Upper lobe of left lung (tissue), 6 donors: ENCODE data around the gene CLSTN2. TPM values are rescaled to one million over a fixed set of nuclear protein-coding genes. Genes with fewer than 3 reads are reported as not detected.

Source experiments
- ATAC-seq, 2 donors: fragments of 200-7000 bp; cut with Tn5 transposase; one replicate each; pipeline ENCODE4 v1.9.1; 2022; ENCODE audit warnings: mild to moderate bottlenecking in 2 of 2, moderate library complexity in 2 of 2; ENCODE audit not compliant: low FRiP score in 2 of 2
- DNase-seq, 2 donors: peaks; one replicate each; pipeline ENCODE4 v3.0.0-alpha.2; 2019 to 2020
- H3K27ac ChIP-seq, 4 donors: fragments of 200-600 bp; sonication (generic); one replicate each; pipeline ENCODE4 v1.5.1; 2016 to 2019
- H3K27me3 ChIP-seq, 4 donors: fragments of 200-600 bp; sonication (generic); one replicate each; pipeline ENCODE4 v1.5.1; 2017 to 2019
- H3K36me3 ChIP-seq, 4 donors: fragments of 200-600 bp; sonication (generic); one replicate each; pipeline ENCODE4 v1.5.1; 2016 to 2019
- H3K4me1 ChIP-seq, 4 donors: fragments of 200-600 bp; sonication (generic); one replicate each; pipeline ENCODE4 v1.5.1; 2018 to 2019
- H3K4me3 ChIP-seq, 4 donors: fragments of 200-600 bp; sonication (generic); one replicate each; pipeline ENCODE4 v1.5.1; 2017 to 2019; ENCODE audit warnings: mild to moderate bottlenecking in 2 of 4, moderate library complexity in 1 of 4
- H3K9me3 ChIP-seq, 4 donors: fragments of 200-600 bp; sonication (generic); one replicate each; pipeline ENCODE4 v1.5.1; 2018 to 2019
- EP300 ChIP-seq, 4 donors: sonication (generic); formaldehyde crosslinking; IDR thresholded peaks; one replicate each; pipeline ENCODE4 v1.5.1; 2017; ENCODE audit warnings: antibody characterized with exemption in 4 of 4, control low read depth in 2 of 4
- POLR2A ChIP-seq, 4 donors: fragments of 450-650 bp; IDR thresholded peaks; one replicate each; pipeline ENCODE4 v1.5.1; 2016 to 2017; ENCODE audit warnings: antibody characterized with exemption in 4 of 4, mild to moderate bottlenecking in 2 of 4
- POLR2AphosphoS5 ChIP-seq, 2 donors: sonication (generic); formaldehyde crosslinking; IDR thresholded peaks; one replicate each; pipeline ENCODE4 v1.5.1; 2017; ENCODE audit warnings: antibody characterized with exemption in 2 of 2
- WGBS, 2 donors: methylation state at CpG; one replicate each; pipeline ENCODE4 v1.1.5; 2017 to 2018; 5-methylcytosine and 5-hydroxymethylcytosine counted together
- total RNA-seq, 6 donors: library from RNA; depleted of rRNA in 4 of 6; stranded (reverse); fragments of >200 nt in 4 of 6; gene quantifications; one replicate each; pipeline versions ENCODE4 v1.1.0 to v1.2.1, GENCODE V29; 2016 to 2021
- TF ChIP-seq, protein P1 (sequence below), 6 experiments: fragments of 450-650 bp in 4 of 6; fragments of 200-600 bp in 2 of 6; sonication (generic) in 2 of 6; IDR thresholded peaks; one replicate each; pipeline ENCODE4 v1.5.1; 2016 to 2019; ENCODE audit warnings: antibody characterized with exemption in 6 of 6
- donor health status: DM: no; HTN: no; CAD: no; lungs with moderate emphysema.
- donor health status: DM: no; HTN: yes; CAD: no; lungs with severe emphysema.

Gene CLSTN2
- total RNA-seq, 6 donors from 2014 or later: 1.0 to 4.3 (median 1.6) TPM

DNA sequence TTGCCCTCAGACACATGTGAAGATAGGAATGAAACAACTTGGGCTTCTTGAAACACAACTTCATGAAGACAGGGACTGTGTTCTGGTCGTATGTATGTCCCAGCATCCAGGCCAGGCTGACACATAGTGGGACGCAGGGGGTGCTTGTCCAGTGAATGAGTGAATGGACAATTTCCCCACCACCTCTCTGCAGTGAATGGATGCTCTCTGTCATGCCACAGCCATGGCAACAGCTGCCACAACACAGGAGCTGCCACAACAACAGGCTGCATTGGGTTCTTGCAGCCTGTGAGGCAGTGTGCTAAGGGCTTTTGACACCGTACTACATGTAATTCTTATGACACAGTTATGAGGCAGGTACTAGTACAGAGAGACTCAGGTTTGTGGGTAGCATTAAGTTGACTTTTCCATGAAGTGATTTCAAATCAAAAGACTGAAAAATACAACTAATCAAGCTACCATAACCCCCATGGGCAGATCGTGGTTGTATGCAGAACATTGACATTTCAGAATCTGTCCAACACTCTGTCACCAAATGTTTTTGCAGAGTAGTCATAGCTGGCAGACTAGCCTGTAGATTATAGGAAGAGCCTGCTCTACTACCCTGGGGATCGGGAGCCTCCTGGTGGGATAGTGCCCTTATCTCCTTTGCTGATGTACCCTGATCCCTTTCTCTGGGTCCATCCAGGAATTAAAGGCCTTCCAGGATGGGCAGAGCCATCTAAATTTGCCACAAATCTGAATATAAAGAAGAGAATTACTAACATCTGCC is 40.8 kb downstream of the CLSTN2 start:
- 65 to 83% methylated on average over 5 of the region's 5 CpGs for WGBS, 2 donors
- DNase-seq (no peak), ATAC-seq (no peak)
- H3K4me3 ChIP-seq: no peak overlapping the region
- no peaks in the 10 kb centered on the region for H3K36me3 ChIP-seq
- H3K9me3 ChIP-seq: no peaks in the 10 kb centered on the region
- H3K27ac ChIP-seq: no peak overlapping the region
- no peaks in the 10 kb centered on the region for H3K4me1 ChIP-seq
- TF ChIP-seq POLR2AphosphoS5 (IDR thresholded peaks at IDR 0.05) (no peak), POLR2A (IDR thresholded peaks at IDR 0.05) (no peak)
- TF ChIP-seq, protein P1, sequence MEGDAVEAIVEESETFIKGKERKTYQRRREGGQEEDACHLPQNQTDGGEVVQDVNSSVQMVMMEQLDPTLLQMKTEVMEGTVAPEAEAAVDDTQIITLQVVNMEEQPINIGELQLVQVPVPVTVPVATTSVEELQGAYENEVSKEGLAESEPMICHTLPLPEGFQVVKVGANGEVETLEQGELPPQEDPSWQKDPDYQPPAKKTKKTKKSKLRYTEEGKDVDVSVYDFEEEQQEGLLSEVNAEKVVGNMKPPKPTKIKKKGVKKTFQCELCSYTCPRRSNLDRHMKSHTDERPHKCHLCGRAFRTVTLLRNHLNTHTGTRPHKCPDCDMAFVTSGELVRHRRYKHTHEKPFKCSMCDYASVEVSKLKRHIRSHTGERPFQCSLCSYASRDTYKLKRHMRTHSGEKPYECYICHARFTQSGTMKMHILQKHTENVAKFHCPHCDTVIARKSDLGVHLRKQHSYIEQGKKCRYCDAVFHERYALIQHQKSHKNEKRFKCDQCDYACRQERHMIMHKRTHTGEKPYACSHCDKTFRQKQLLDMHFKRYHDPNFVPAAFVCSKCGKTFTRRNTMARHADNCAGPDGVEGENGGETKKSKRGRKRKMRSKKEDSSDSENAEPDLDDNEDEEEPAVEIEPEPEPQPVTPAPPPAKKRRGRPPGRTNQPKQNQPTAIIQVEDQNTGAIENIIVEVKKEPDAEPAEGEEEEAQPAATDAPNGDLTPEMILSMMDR (IDR thresholded peaks at IDR 0.05): no peak
- H3K27me3 ChIP-seq: no peaks in the 10 kb centered on the region

DNA sequence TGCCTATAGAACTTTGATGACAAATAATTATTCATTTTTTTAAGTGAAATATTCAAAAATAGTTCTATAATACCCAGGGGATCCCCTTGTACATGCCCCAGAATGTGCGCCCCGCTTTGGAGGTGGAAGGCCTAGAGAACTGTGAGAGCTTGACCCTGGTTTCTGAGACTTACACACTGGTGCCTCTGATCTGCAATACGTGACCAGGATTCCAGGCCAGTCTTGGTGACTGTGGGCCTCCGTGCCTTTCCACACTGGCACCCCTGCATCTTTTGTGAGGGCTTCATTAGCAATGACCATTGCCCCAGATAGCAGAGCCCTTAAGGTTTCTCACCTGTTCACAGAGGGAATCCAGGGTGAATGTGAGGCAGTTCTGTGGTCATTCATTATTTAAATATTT is 44.0 kb downstream of the CLSTN2 start:
- H3K4me3 ChIP-seq: no peak overlapping the region
- no peak for ATAC-seq
- TF ChIP-seq, protein P1 (IDR thresholded peaks at IDR 0.05): no peak
- TF ChIP-seq POLR2A (IDR thresholded peaks at IDR 0.05): no peak
- TF ChIP-seq EP300 (IDR thresholded peaks at IDR 0.05): no peak
- TF ChIP-seq POLR2AphosphoS5 (IDR thresholded peaks at IDR 0.05): no peak
- H3K9me3 ChIP-seq: no peaks in the 10 kb centered on the region
- DNase-seq: no peak
- H3K27me3 ChIP-seq: no peaks in the 10 kb centered on the region
- H3K4me1 ChIP-seq: no peaks in the 10 kb centered on the region
- H3K36me3 ChIP-seq: no peaks in the 10 kb centered on the region
- H3K27ac ChIP-seq: no peak overlapping the region
- 89 to 94% methylated on average over 4 of the region's 4 CpGs for WGBS, 2 donors

DNA sequence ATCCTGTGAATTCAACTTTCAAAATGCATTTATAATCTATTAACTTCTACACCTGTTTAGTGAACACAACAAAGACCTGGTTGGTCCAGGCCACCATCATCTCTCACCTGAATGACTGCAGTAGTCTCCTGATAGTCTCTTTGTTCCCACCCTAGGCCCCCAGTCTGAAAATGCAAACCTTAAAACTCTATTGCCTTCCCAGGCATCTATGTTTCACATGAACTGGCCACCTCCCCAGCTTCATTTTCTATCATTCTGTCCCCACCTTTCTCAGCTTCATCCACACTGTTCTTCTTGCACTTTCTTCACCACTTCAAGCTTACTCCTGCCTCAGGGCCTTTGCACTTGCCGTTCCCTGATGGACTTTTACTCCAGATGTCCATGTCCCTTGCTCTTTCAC is 45.0 kb downstream of the CLSTN2 start:
- H3K36me3 ChIP-seq: no peaks in the 10 kb centered on the region
- DNase-seq (no peak), ATAC-seq (no peak)
- WGBS, 2 donors: 91 to 100% methylated on average over 1 of the region's 1 CpG
- no peak overlapping the region for H3K4me3 ChIP-seq
- H3K27me3 ChIP-seq: no peaks in the 10 kb centered on the region
- no peak for TF ChIP-seq POLR2AphosphoS5 (IDR thresholded peaks at IDR 0.05)
- TF ChIP-seq, protein P1 (IDR thresholded peaks at IDR 0.05): no peak
- no peak for TF ChIP-seq EP300 (IDR thresholded peaks at IDR 0.05)
- TF ChIP-seq POLR2A (IDR thresholded peaks at IDR 0.05): no peak
- no peak overlapping the region for H3K27ac ChIP-seq
- H3K9me3 ChIP-seq: no peaks in the 10 kb centered on the region
- no peaks in the 10 kb centered on the region for H3K4me1 ChIP-seq

DNA sequence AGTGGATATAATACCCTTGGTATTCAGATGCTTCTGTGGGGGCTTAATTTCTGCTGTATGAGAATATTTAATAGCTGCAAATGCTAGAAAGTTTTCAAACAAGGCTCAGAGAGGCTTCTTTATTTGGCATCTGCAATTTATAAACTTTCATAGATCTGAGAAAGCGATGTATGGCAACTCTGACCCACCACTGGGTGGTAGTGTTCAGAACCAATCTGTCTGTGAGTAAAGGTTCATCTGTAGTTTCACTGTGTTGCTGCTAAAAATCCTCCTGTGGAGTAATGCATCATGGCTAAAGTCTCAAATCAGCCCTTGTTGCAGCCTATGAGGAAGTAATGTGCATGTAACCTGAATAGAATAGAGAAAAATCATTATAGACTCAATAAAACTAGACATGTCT is 47.4 kb downstream of the CLSTN2 start:
- Histone ChIP-seq H3K36me3 (no peaks in the 10 kb centered on the region), H3K27ac (no peak overlapping the region), H3K9me3 (no peaks in the 10 kb centered on the region), H3K4me3 (no peak overlapping the region), H3K4me1 (no peaks in the 10 kb centered on the region), H3K27me3 (no peaks in the 10 kb centered on the region)
- TF ChIP-seq EP300 (IDR thresholded peaks at IDR 0.05): no peak
- no peak for TF ChIP-seq POLR2A (IDR thresholded peaks at IDR 0.05)
- TF ChIP-seq, protein P1 (IDR thresholded peaks at IDR 0.05): no peak
- no peak for TF ChIP-seq POLR2AphosphoS5 (IDR thresholded peaks at IDR 0.05)
- 69 to 82% methylated on average over 1 of the region's 1 CpG for WGBS, 2 donors
- ATAC-seq (no peak), DNase-seq (no peak)

DNA sequence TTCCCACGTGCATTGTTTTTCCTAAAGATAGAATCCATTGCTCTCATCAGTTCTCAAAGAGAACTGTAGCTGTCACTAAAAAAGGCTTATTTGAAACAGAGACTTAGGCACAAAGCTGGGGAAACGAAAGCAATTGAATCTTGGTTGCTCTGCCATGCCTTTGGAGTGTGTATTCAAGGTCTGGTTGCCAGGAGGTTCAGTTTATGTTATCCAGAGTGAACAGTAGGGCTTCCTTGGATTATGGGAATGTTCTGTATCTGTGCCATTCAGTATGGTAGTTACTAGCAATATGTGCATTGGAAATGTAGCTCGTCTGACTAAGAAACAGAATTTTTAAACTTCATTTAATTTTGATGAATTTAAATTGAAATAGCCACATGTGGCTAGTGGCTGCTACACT is 50.6 kb downstream of the CLSTN2 start:
- ATAC-seq (no peak), DNase-seq (no peak)
- H3K4me1 ChIP-seq: no peaks in the 10 kb centered on the region
- H3K27ac ChIP-seq: no peak overlapping the region
- H3K36me3 ChIP-seq: no peaks in the 10 kb centered on the region
- H3K27me3 ChIP-seq: no peaks in the 10 kb centered on the region
- H3K9me3 ChIP-seq: no peaks in the 10 kb centered on the region
- 57 to 60% methylated on average over 3 of the region's 3 CpGs for WGBS, 2 donors
- H3K4me3 ChIP-seq: no peak overlapping the region
- TF ChIP-seq POLR2AphosphoS5 (IDR thresholded peaks at IDR 0.05) (no peak), EP300 (IDR thresholded peaks at IDR 0.05) (no peak), POLR2A (IDR thresholded peaks at IDR 0.05) (no peak)
- TF ChIP-seq, protein P1 (IDR thresholded peaks at IDR 0.05): no peak
